NCI-H526 treated with DMSO at 0.1 percent for 48 hours (cell line): Measurements from ENCODE around the gene PKP2.

ENCODE experiments used
- DNase-seq: peaks from one replicate; lab custom pipeline; 2025; lab: John Stamatoyannopoulos, UW

Gene PKP2

DNA sequence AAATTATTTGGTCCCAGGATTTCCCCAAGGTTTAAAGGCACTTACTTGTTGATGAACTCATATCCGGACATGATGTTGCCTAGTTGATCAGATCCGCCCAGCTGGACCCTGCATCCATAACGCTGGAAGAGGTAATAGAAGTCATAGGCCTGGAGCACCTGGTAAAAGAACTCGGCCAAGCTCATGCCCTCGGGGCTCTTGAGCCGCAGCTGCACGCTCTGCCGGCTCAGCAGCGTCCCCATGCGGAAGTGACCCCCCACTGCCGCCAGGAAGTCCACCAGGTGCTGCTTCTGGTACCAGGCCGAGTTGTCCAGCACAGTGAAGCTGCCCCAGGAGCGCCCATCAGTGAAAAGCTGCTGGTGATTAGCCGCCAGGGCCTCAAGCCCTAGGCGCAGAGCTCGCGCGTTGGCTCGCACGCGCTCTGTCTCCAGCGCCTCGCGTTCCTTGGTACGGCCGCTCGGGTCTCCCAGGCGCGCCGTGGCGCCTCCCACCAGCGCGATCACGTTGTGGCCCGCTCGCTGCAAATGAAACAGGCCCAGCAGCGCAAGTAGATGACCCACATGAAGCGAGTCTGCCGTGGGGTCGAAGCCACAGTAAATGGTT is 141.4 kb downstream of the PKP2 start:
- peak; percentile 45 for DNase-seq

GRCh38 chr12:32754111-32754510 is 142.5 kb downstream of the PKP2 start:
- DNase-seq: no peak

- DNase-seq: no peak
Observed at GRCh38 chr12:32753605-32754004, 143.0 kb downstream of the PKP2 start.

- no peak for DNase-seq
Observed at GRCh38 chr12:32743264-32743663, 153.3 kb downstream of the PKP2 start.

GRCh38 chr12:32742133-32742532 is 154.4 kb downstream of the PKP2 start:
- no peak for DNase-seq
